OCI-LY1 (cell line): ENCODE data around the gene FN1.
A peak's percentile ranks its signal among the peaks of the same experiment; 100 is the strongest.

ENCODE experiments used
- H2AFZ ChIP-seq: fragments of 200-600 bp; sonication (generic), shearing (Covaris generic); 2 replicates; pipeline ENCODE4 v1.6.0; 2014; ENCODE audit warnings: antibody characterized with exemption, mild to moderate bottlenecking, low read length
- H3F3A ChIP-seq: fragments of 200-600 bp; sonication (generic), shearing (Covaris generic); 2 replicates; pipeline ENCODE4 v1.6.0; 2014; ENCODE audit warnings: mild to moderate bottlenecking, antibody characterized with exemption, low read length, moderate library complexity; ENCODE audit not compliant: insufficient read depth
- H3K27ac ChIP-seq: fragments of 200-600 bp; sonication (generic); 2 replicates; pipeline ENCODE4 v1.5.1; 2014; ENCODE audit warnings: low read length, mixed run types, mild to moderate bottlenecking, low read depth; ENCODE audit not compliant: poor library complexity, severe bottlenecking
- H3K27me3 ChIP-seq: fragments of 200-600 bp; sonication (generic); 2 replicates; pipeline ENCODE4 v1.6.0; 2014; ENCODE audit warnings: antibody characterized with exemption, mild to moderate bottlenecking, low read length, moderate library complexity; ENCODE audit not compliant: insufficient read depth
- H3K36me3 ChIP-seq: fragments of 200-600 bp; sonication (generic); 2 replicates; pipeline ENCODE4 v1.6.1; 2014; ENCODE audit warnings: mild to moderate bottlenecking, antibody characterized with exemption, low read length, moderate library complexity, mixed read lengths; ENCODE audit not compliant: insufficient read depth
- H3K4me1 ChIP-seq: fragments of 200-600 bp; sonication (generic); 2 replicates; pipeline ENCODE4 v1.5.1; 2014; ENCODE audit warnings: mild to moderate bottlenecking, low read length, moderate library complexity; ENCODE audit not compliant: insufficient read depth, severe bottlenecking
- H3K4me2 ChIP-seq: fragments of 200-600 bp; sonication (generic), shearing (Covaris generic); 2 replicates; pipeline ENCODE4 v1.6.1; 2014; ENCODE audit warnings: low read length
- H3K4me3 ChIP-seq: fragments of 200-600 bp; sonication (generic); 2 replicates; pipeline ENCODE4 v1.5.1; 2014; ENCODE audit warnings: low read length, low read depth, mild to moderate bottlenecking, mixed read lengths; ENCODE audit not compliant: poor library complexity, severe bottlenecking
- H3K79me2 ChIP-seq: fragments of 200-600 bp; shearing (Covaris generic); 2 replicates; pipeline ENCODE4 v1.6.1; 2016; ENCODE audit warnings: mixed run types, low read length, mixed read lengths; ENCODE audit not compliant: insufficient read depth
- H3K9ac ChIP-seq: fragments of 200-600 bp; sonication (generic), shearing (Covaris generic); 2 replicates; pipeline ENCODE4 v1.6.1; 2014; ENCODE audit warnings: mild to moderate bottlenecking, low read length, mixed read lengths
- H3K9me2 ChIP-seq: fragments of 200-600 bp; sonication (generic), shearing (Covaris generic); 2 replicates; pipeline ENCODE4 v1.6.1; 2014; ENCODE audit warnings: low read depth, mild to moderate bottlenecking, low read length, mixed read lengths
- H3K9me3 ChIP-seq: fragments of 200-600 bp; shearing (Covaris generic); 2 replicates; pipeline ENCODE4 v1.6.1; 2014; ENCODE audit warnings: low read length, mixed read lengths
- H4K20me1 ChIP-seq: fragments of 200-600 bp; sonication (generic), shearing (Covaris generic); 2 replicates; pipeline ENCODE4 v1.6.0; 2016; ENCODE audit warnings: mild to moderate bottlenecking, low read length; ENCODE audit not compliant: insufficient read depth
- CTCF ChIP-seq: fragments of 200-600 bp; sonication (generic), shearing (Covaris generic); IDR thresholded peaks from 2 replicates; pipeline ENCODE4 v1.5.1; 2017; ENCODE audit warnings: mild to moderate bottlenecking, antibody characterized with exemption, low read length, moderate library complexity, mixed read lengths
- EZH2 ChIP-seq: fragments of 200-600 bp; sonication (generic), shearing (Covaris generic); IDR thresholded peaks from 2 replicates; pipeline ENCODE4 v1.8.0; 2017; ENCODE audit warnings: borderline replicate concordance, mixed run types, mild to moderate bottlenecking, antibody characterized with exemption, low read length, moderate library complexity, mixed read lengths

FN1 gene

GRCh38 chr2:215442401-215442787 lies 6.5 kb upstream of the FN1 start:
- Histone ChIP-seq H3K9ac (no peak overlapping the region), H3K79me2 (no peaks in the 10 kb centered on the region), H3F3A (no peaks in the 10 kb centered on the region), H3K4me2 (no peak overlapping the region), H2AFZ (no peak overlapping the region), H4K20me1 (no peaks in the 10 kb centered on the region), H3K9me3 (no peaks in the 10 kb centered on the region), H3K36me3 (no peaks in the 10 kb centered on the region), H3K9me2 (no peaks in the 10 kb centered on the region), H3K27me3 (no peaks in the 10 kb centered on the region), H3K4me3 (no peak overlapping the region), H3K27ac (no peak overlapping the region), H3K4me1 (no peaks in the 10 kb centered on the region)
- no peak for TF ChIP-seq EZH2
- peak; percentile 13; the same call in 1 of the 2 replicates for TF ChIP-seq CTCF

- Histone ChIP-seq H3K79me2 (no peaks in the 10 kb centered on the region), H3K9me2 (no peaks in the 10 kb centered on the region), H3K27me3 (no peaks in the 10 kb centered on the region), H3F3A (no peaks in the 10 kb centered on the region), H3K4me2 (no peak overlapping the region), H3K4me3 (no peak overlapping the region), H3K36me3 (no peaks in the 10 kb centered on the region), H2AFZ (no peak overlapping the region), H3K4me1 (peaks cover 1% of the 10 kb centered on the region), H4K20me1 (no peaks in the 10 kb centered on the region), H3K9ac (no peak overlapping the region), H3K27ac (no peak overlapping the region), H3K9me3 (no peaks in the 10 kb centered on the region)
- no peak for TF ChIP-seq EZH2
Measured at GRCh38 chr2:215441560-215442400, 5.9 kb upstream of the FN1 start.

GRCh38 chr2:215439980-215440512 lies 4.2 kb upstream of the FN1 start:
- Histone ChIP-seq H3K27ac (no peak overlapping the region), H3K9ac (no peak overlapping the region), H3F3A (no peaks in the 10 kb centered on the region), H3K9me2 (no peaks in the 10 kb centered on the region), H3K4me1 (peaks cover 15% of the 10 kb centered on the region), H3K27me3 (peaks cover under 1% of the 10 kb centered on the region; the same call in 1 of the 2 replicates), H3K9me3 (no peaks in the 10 kb centered on the region), H3K4me2 (no peak overlapping the region), H2AFZ (no peak overlapping the region), H3K4me3 (no peak overlapping the region), H3K36me3 (no peaks in the 10 kb centered on the region), H3K79me2 (no peaks in the 10 kb centered on the region), H4K20me1 (no peaks in the 10 kb centered on the region)
- TF ChIP-seq CTCF (no peak), EZH2 (no peak)
